HCT116 (cell line): ENCODE measurements around the gene CMTM6. TPM values are rescaled to one million over a fixed set of nuclear protein-coding genes. Genes with fewer than 3 reads are reported as not detected.

Source experiments
- ATAC-seq: fragments of 200-7000 bp; cut with Tn5 transposase; 2 replicates; pipeline ENCODE4 v1.9.1; 2020; ENCODE audit warnings: mild to moderate bottlenecking, moderate library complexity
- BruUV-seq: library from RNA; stranded (reverse); fragments of 400-500 nt; replicated peaks from 2 replicates; lab custom pipeline; 2021; lab: Mats Ljungman, UMichigan
- CTCF ChIA-PET: fragments of 300-600 bp; sonication (Branson Sonifier 250); formaldehyde crosslinking; loops from one replicate; lab custom pipeline; 2021; ENCODE audit warnings: antibody characterized with exemption; lab: Charles Lee
- POLR2A ChIA-PET: fragments of 300-600, 350-600 bp; sonication (Branson Sonifier 250); formaldehyde crosslinking; loops from one replicate; lab custom pipeline; 2021; ENCODE audit warnings: antibody characterized with exemption; lab: Charles Lee
- RAD21 ChIA-PET, 2 experiments: fragments of 300-600 bp; sonication (Branson Sonifier 250); formaldehyde crosslinking; loops; one replicate each; lab custom pipeline; 2023; ENCODE audit warnings: low total read pairs in 2 of 2; ENCODE audit not compliant: uncharacterized antibody in 2 of 2, unreplicated experiment in 2 of 2, low non-redundant PET in 1 of 2; lab: Charles Lee
- DNase-seq: peaks from one replicate; pipeline ENCODE4 v3.0.0-alpha.2; 2010; ENCODE audit warnings: low read depth, low spot score
- H2AFZ ChIP-seq: fragments of 200-600 bp; shearing (Covaris generic), sonication (generic); 2 replicates; pipeline ENCODE4 v1.6.1; 2017; ENCODE audit warnings: low read depth, mixed run types, mixed read lengths, antibody characterized with exemption, low read length; ENCODE audit not compliant: poor library complexity, severe bottlenecking
- H3K27ac ChIP-seq: 2 replicates; pipeline ENCODE4 v1.5.1; 2012; ENCODE audit warnings: low read depth, low read length
- H3K27me3 ChIP-seq: fragments of 200-600 bp; sonication (generic); 2 replicates; pipeline ENCODE4 v1.6.1; 2016; ENCODE audit warnings: mixed run types, low read length, mixed read lengths; ENCODE audit not compliant: insufficient read depth
- H3K36me3 ChIP-seq, 2 experiments: fragments of 200-500 bp in 1 of 2; fragments of 200-600 bp in 1 of 2; sonication (Bioruptor generic) in 1 of 2; sonication (generic) in 1 of 2; 2 replicates each; pipeline versions ENCODE4 v1.5.1 to v1.6.1; 2014 to 2016; ENCODE audit warnings: low read length in 2 of 2, inconsistent platforms in 1 of 2, mixed read lengths in 1 of 2, mixed run types in 1 of 2; ENCODE audit not compliant: insufficient read depth in 2 of 2, control insufficient read depth in 1 of 2
- H3K4me1 ChIP-seq, 2 experiments: fragments of 200-600 bp in 1 of 2; sonication (generic) in 1 of 2; 2 replicates each; pipeline versions ENCODE4 v1.5.1 to v1.6.1; 2012 to 2017; ENCODE audit warnings: low read length in 2 of 2, inconsistent platforms in 1 of 2, mild to moderate bottlenecking in 1 of 2, mixed read lengths in 1 of 2, mixed run types in 1 of 2, moderate library complexity in 1 of 2; ENCODE audit not compliant: insufficient read depth in 2 of 2, control insufficient read depth in 1 of 2
- H3K4me2 ChIP-seq: fragments of 200-600 bp; sonication (generic); 2 replicates; pipeline ENCODE4 v1.6.1; 2017; ENCODE audit warnings: mixed run types, low read length, mixed read lengths
- H3K4me3 ChIP-seq, 2 experiments: fragments of 200-600 bp in 1 of 2; sonication (generic) in 1 of 2; replicated peaks in 1 of 2; 2 replicates each; pipeline ENCODE4 v1.5.1; 2011 to 2016; ENCODE audit warnings: low read length in 2 of 2, control low read depth in 1 of 2, low read depth in 1 of 2, mild to moderate bottlenecking in 1 of 2, mixed read lengths in 1 of 2, mixed run types in 1 of 2
- H3K79me2 ChIP-seq: fragments of 200-600 bp; sonication (generic); 2 replicates; pipeline ENCODE4 v1.6.1; 2017; ENCODE audit warnings: mild to moderate bottlenecking, mixed run types, low read length, moderate library complexity, mixed read lengths; ENCODE audit not compliant: insufficient read depth
- H3K9ac ChIP-seq: fragments of 200-600 bp; sonication (generic); 2 replicates; pipeline ENCODE4 v1.6.1; 2016; ENCODE audit warnings: low read length, mixed read lengths
- H3K9me2 ChIP-seq: fragments of 200-600 bp; sonication (generic), shearing (Covaris generic); 2 replicates; pipeline ENCODE4 v1.6.1; 2017; ENCODE audit warnings: mixed run types, mild to moderate bottlenecking, moderate library complexity; ENCODE audit not compliant: insufficient read depth
- H3K9me3 ChIP-seq, 2 experiments: fragments of 200-500 bp in 1 of 2; fragments of 200-600 bp in 1 of 2; sonication (Bioruptor generic) in 1 of 2; sonication (generic) in 1 of 2; 2 replicates each; pipeline ENCODE4 v1.6.1; 2014 to 2017; ENCODE audit warnings: low read length in 2 of 2, mixed read lengths in 2 of 2, inconsistent platforms in 1 of 2, low read depth in 1 of 2, mild to moderate bottlenecking in 1 of 2, mixed run types in 1 of 2, moderate library complexity in 1 of 2; ENCODE audit not compliant: control insufficient read depth in 1 of 2, insufficient read depth in 1 of 2
- H4K20me1 ChIP-seq: fragments of 200-600 bp; sonication (generic), shearing (Covaris generic); 2 replicates; pipeline ENCODE4 v1.6.1; 2017; ENCODE audit warnings: mixed run types, mild to moderate bottlenecking, moderate library complexity; ENCODE audit not compliant: insufficient read depth
- ATF3 ChIP-seq: IDR thresholded peaks from 2 replicates; pipeline ENCODE4 v1.6.1; 2012
- CBX3 ChIP-seq: IDR thresholded peaks from 2 replicates; pipeline ENCODE4 v1.6.1; 2012; ENCODE audit warnings: low read depth
- CEBPB ChIP-seq: IDR thresholded peaks from 2 replicates; pipeline ENCODE4 v1.6.1; 2012; ENCODE audit warnings: low read depth
- EGR1 ChIP-seq: IDR thresholded peaks from 2 replicates; pipeline ENCODE4 v1.6.1; 2012; ENCODE audit warnings: low read depth
- EZH2 ChIP-seq: fragments of 200-600 bp; sonication (generic); IDR thresholded peaks from 2 replicates; pipeline ENCODE4 v1.6.1; 2017; ENCODE audit warnings: antibody characterized with exemption, mixed run types
- EZH2phosphoT487 ChIP-seq: fragments of 200-600 bp; IDR thresholded peaks from 2 replicates; pipeline ENCODE4 v1.6.1; 2018; ENCODE audit warnings: antibody characterized with exemption, borderline replicate concordance
- JUND ChIP-seq: IDR thresholded peaks from 2 replicates; pipeline ENCODE4 v1.6.1; 2012
- POLR2A ChIP-seq: IDR thresholded peaks from 2 replicates; pipeline ENCODE4 v1.7.0; 2011; ENCODE audit warnings: borderline replicate concordance; ENCODE audit not compliant: insufficient read depth, insufficient read length; ENCODE audit errors: extremely low read depth
- POLR2AphosphoS5 ChIP-seq: IDR thresholded peaks from 2 replicates; pipeline ENCODE4 v1.6.1; 2011; ENCODE audit warnings: mild to moderate bottlenecking, low read depth, low read length, moderate library complexity
- RAD21 ChIP-seq: IDR thresholded peaks from 2 replicates; pipeline ENCODE4 v1.6.1; 2012; ENCODE audit warnings: low read depth, mild to moderate bottlenecking
- SRF ChIP-seq: IDR thresholded peaks from 2 replicates; pipeline ENCODE4 v1.6.1; 2012; ENCODE audit warnings: low read depth
- TCF7L2 ChIP-seq: IDR thresholded peaks from 2 replicates; pipeline ENCODE4 v1.7.0; 2011; ENCODE audit warnings: borderline replicate concordance, inconsistent platforms; ENCODE audit not compliant: insufficient read depth, insufficient read length; ENCODE audit errors: extremely low read depth
- YY1 ChIP-seq: IDR thresholded peaks from 2 replicates; pipeline ENCODE4 v1.6.1; 2011; ENCODE audit warnings: low read length, low read depth, moderate library complexity, mild to moderate bottlenecking; ENCODE audit not compliant: insufficient replicate concordance; ENCODE audit errors: extremely low read depth
- ZNF274 ChIP-seq: fragments of 200-500 bp; sonication (Bioruptor generic); IDR thresholded peaks from 2 replicates; pipeline ENCODE4 v1.6.1; 2014; ENCODE audit warnings: mild to moderate bottlenecking, low read depth, low read length, inconsistent platforms
- intact Hi-C: fragments of 100-400 bp; cut with micrococcal nuclease; formaldehyde crosslinking; loops from 2 replicates; pipeline ENCODE4 v1.10.0; 2022
- total RNA-seq: library from RNA; stranded (reverse); gene quantifications from one replicate; pipeline ENCODE4 v1.2.1, GENCODE V29; 2021; ENCODE audit not compliant: unreplicated experiment
- TF ChIP-seq, protein P1 (sequence below): IDR thresholded peaks from 2 replicates; pipeline ENCODE4 v1.6.1; 2012; ENCODE audit warnings: low read depth
- TF ChIP-seq, protein P2 (sequence below): IDR thresholded peaks from 2 replicates; pipeline ENCODE4 v1.6.1; 2012

The CMTM6 gene
- total RNA-seq, 1 experiment from 2014 or later = 41.1 TPM

GRCh38 chr3:32448686-32449474 is 53.8 kb downstream of the CMTM6 start:
- RAD21 ChIA-PET = no interaction called here
- no peak for TF ChIP-seq ZNF274
- TF ChIP-seq, protein P1, sequence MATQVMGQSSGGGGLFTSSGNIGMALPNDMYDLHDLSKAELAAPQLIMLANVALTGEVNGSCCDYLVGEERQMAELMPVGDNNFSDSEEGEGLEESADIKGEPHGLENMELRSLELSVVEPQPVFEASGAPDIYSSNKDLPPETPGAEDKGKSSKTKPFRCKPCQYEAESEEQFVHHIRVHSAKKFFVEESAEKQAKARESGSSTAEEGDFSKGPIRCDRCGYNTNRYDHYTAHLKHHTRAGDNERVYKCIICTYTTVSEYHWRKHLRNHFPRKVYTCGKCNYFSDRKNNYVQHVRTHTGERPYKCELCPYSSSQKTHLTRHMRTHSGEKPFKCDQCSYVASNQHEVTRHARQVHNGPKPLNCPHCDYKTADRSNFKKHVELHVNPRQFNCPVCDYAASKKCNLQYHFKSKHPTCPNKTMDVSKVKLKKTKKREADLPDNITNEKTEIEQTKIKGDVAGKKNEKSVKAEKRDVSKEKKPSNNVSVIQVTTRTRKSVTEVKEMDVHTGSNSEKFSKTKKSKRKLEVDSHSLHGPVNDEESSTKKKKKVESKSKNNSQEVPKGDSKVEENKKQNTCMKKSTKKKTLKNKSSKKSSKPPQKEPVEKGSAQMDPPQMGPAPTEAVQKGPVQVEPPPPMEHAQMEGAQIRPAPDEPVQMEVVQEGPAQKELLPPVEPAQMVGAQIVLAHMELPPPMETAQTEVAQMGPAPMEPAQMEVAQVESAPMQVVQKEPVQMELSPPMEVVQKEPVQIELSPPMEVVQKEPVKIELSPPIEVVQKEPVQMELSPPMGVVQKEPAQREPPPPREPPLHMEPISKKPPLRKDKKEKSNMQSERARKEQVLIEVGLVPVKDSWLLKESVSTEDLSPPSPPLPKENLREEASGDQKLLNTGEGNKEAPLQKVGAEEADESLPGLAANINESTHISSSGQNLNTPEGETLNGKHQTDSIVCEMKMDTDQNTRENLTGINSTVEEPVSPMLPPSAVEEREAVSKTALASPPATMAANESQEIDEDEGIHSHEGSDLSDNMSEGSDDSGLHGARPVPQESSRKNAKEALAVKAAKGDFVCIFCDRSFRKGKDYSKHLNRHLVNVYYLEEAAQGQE = no peak
- no peak for TF ChIP-seq TCF7L2
- TF ChIP-seq, protein P2, sequence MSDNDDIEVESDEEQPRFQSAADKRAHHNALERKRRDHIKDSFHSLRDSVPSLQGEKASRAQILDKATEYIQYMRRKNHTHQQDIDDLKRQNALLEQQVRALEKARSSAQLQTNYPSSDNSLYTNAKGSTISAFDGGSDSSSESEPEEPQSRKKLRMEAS = no peak
- no peak for TF ChIP-seq YY1
- no peak for TF ChIP-seq EZH2phosphoT487
- TF ChIP-seq POLR2A = no peak
- TF ChIP-seq SRF = no peak
- TF ChIP-seq EGR1 = no peak
- no peak for TF ChIP-seq JUND
- TF ChIP-seq POLR2AphosphoS5 = no peak
- no peak for TF ChIP-seq ATF3
- no peak for TF ChIP-seq RAD21
- no peak for TF ChIP-seq CEBPB
- TF ChIP-seq CBX3 = no peak
- TF ChIP-seq EZH2 = no peak

More at GRCh38 chr3:32448686-32449474, 53.8 kb downstream of the CMTM6 start:
- Histone ChIP-seq H3K9ac (no peak overlapping the region), H4K20me1 (peaks cover 9% of the 10 kb centered on the region; the same call in 1 of the 2 replicates), H3K4me2 (no peak overlapping the region), H2AFZ (no peak overlapping the region), H3K9me2 (no peaks in the 10 kb centered on the region), H3K9me3 (no peaks in the 10 kb centered on the region), H3K27me3 (no peaks in the 10 kb centered on the region), H3K27ac (no peak overlapping the region), H3K4me1 (peaks cover 2 to 5% of the 10 kb centered on the region in 2 experiments; a peak in 2 of 4 replicates), H3K4me3 (no peak overlapping the region), H3K36me3 (peaks cover 0 to 35% of the 10 kb centered on the region in 2 experiments; a peak in 2 of 4 replicates), H3K79me2 (peaks cover 75% of the 10 kb centered on the region)
- ATAC-seq = no peak
- intact Hi-C loops = no loop called here
- POLR2A ChIA-PET = no interaction called here
- BruUV-seq = no TSS peak
- no peak for DNase-seq
- CTCF ChIA-PET = no interaction called here
